Colonic mucosa (tissue), 4 donors: ENCODE results near the gene EIF1AX. TPM values are rescaled to one million over a fixed set of nuclear protein-coding genes. Genes with fewer than 3 reads are reported as not detected.

Source experiments
- DNase-seq: peaks from one replicate; pipeline ENCODE4 v3.0.0-alpha.2; 2020
- H3K27ac ChIP-seq: fragments of 200-600 bp; one replicate; pipeline ENCODE4 v1.8.0; 2021
- H3K27me3 ChIP-seq: fragments of 200-600 bp; one replicate; pipeline ENCODE4 v1.8.0; 2021
- H3K36me3 ChIP-seq: fragments of 200-600 bp; one replicate; pipeline ENCODE4 v1.8.0; 2021
- H3K4me1 ChIP-seq: fragments of 200-600 bp; one replicate; pipeline ENCODE4 v1.8.0; 2021; ENCODE audit warnings: mild to moderate bottlenecking
- H3K4me3 ChIP-seq: fragments of 200-600 bp; one replicate; pipeline ENCODE4 v1.8.0; 2021
- H3K9ac ChIP-seq, 2 donors: one replicate each; pipeline ENCODE4 v1.7.0; 2013; ENCODE audit warnings: control low read depth in 2 of 2, low read depth in 2 of 2, low read length in 2 of 2
- H3K9me3 ChIP-seq: fragments of 200-600 bp; one replicate; pipeline ENCODE4 v1.8.0; 2021
- intact Hi-C: fragments of 100-400 bp; cut with DNase I; formaldehyde crosslinking; loops from one replicate; pipeline ENCODE4 v1.14.1; 2022
- total RNA-seq, 2 donors: library from RNA; stranded (reverse); fragmentation: NEBNext Ultra II Directional in 1 of 2; extraction: Animal tissue kit (Norgen Biotek cat#: 25700) in 1 of 2; gene quantifications; one replicate each; pipeline ENCODE4 v1.2.1, GENCODE V29; 2021
- TF ChIP-seq, protein P1 (sequence below): fragments of 200-600 bp; IDR thresholded peaks from one replicate; pipeline ENCODE4 v1.8.0; 2022; ENCODE audit warnings: antibody characterized with exemption, mild to moderate bottlenecking
- donor health status: healthy.
- donor health status: DM: no; HTN: no; CAD: no.
- donor health status: DM: no; HTN: no; CAD: no.

Gene EIF1AX
- total RNA-seq, 2 donors from 2014 or later, result 106 to 149 TPM

GRCh38 chrX:20089845-20090244, 51.8 kb downstream of the EIF1AX start:
- H3K9me3 ChIP-seq, result no peaks in the 10 kb centered on the region
- H3K27me3 ChIP-seq, result no peaks in the 10 kb centered on the region
- H3K36me3 ChIP-seq, result no peaks in the 10 kb centered on the region
- no peak for DNase-seq
- H3K4me1 ChIP-seq, result no peaks in the 10 kb centered on the region
- H3K9ac ChIP-seq, result no peak overlapping the region
- no peak overlapping the region for H3K27ac ChIP-seq
- intact Hi-C loops, result no loop called here
- H3K4me3 ChIP-seq, result no peak overlapping the region
- TF ChIP-seq, protein P1, sequence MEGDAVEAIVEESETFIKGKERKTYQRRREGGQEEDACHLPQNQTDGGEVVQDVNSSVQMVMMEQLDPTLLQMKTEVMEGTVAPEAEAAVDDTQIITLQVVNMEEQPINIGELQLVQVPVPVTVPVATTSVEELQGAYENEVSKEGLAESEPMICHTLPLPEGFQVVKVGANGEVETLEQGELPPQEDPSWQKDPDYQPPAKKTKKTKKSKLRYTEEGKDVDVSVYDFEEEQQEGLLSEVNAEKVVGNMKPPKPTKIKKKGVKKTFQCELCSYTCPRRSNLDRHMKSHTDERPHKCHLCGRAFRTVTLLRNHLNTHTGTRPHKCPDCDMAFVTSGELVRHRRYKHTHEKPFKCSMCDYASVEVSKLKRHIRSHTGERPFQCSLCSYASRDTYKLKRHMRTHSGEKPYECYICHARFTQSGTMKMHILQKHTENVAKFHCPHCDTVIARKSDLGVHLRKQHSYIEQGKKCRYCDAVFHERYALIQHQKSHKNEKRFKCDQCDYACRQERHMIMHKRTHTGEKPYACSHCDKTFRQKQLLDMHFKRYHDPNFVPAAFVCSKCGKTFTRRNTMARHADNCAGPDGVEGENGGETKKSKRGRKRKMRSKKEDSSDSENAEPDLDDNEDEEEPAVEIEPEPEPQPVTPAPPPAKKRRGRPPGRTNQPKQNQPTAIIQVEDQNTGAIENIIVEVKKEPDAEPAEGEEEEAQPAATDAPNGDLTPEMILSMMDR, result no peak

DNA sequence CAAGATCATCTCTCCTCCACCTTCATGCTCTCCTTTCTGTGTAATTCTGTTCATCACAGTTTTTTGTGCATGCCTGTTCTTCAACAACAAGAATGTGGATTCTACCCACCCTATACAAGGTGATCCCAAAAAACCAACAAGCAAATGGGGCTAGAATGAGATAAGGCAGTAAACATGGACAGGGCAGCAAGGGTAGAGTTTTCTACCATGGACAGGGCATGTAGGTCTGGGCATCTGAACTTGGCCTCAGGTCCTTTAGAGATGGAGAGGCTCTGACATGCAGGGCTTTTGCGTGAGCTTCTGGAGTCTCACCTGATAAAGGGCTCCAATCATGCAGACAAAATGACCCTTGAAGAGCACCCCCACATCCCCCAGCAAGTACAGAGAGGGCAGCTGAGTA, 61.4 kb downstream of the EIF1AX start:
- intact Hi-C loops, result no loop called here
- Histone ChIP-seq H3K36me3 (no peaks in the 10 kb centered on the region), H3K27me3 (no peaks in the 10 kb centered on the region), H3K4me1 (no peaks in the 10 kb centered on the region), H3K9ac (no peak overlapping the region), H3K9me3 (no peaks in the 10 kb centered on the region), H3K4me3 (no peak overlapping the region), H3K27ac (no peak overlapping the region)
- DNase-seq, result no peak
- TF ChIP-seq, protein P1, result no peak

Other genes with a start within 250 kb of the EIF1AX start
- 10 to 100 TPM; 11.0 to 14.9 TPM for gene BCLAF3, start 150.8 kb downstream of the EIF1AX start, total RNA-seq
- 1 to 10 TPM; 2.1 to 2.4 TPM for gene MAP7D2, start 24.9 kb downstream of the EIF1AX start, total RNA-seq
- 100 to 1,000 TPM in 1 of 2 donors, 10 to 100 TPM in 1; 77.0 to 110 TPM for gene RPS6KA3, start 125.1 kb upstream of the EIF1AX start, total RNA-seq